HG03175 (cell line): Measurements from ENCODE around the gene MZT1.

Source experiments
- ATAC-seq: cut with Tn5 transposase; IDR thresholded peaks from one replicate; pipeline ENCODE4 v1.9.1; 2021; ENCODE audit warnings: mild to moderate bottlenecking, moderate library complexity; ENCODE audit not compliant: unreplicated experiment

The MZT1 gene

DNA sequence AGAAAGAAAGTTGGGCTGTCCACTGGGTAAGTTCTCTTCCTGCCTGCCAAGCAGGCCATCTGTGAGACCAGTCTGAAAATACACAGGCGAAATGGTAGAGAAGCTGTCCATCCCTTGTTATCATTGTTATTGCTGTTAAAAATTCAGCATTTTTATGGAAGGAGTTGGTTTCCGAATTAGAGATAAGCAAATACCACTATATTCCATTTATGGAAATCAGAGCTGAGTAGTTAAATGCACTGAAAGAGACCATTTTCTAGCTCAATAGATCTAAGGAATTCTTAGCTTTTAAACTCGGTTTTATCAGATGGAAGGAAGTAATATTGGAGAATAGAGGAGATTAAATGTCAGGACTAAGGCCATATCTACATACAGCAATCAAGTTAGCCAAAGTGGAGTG, 40.7 kb downstream of the MZT1 start:
- no peak for ATAC-seq

DNA sequence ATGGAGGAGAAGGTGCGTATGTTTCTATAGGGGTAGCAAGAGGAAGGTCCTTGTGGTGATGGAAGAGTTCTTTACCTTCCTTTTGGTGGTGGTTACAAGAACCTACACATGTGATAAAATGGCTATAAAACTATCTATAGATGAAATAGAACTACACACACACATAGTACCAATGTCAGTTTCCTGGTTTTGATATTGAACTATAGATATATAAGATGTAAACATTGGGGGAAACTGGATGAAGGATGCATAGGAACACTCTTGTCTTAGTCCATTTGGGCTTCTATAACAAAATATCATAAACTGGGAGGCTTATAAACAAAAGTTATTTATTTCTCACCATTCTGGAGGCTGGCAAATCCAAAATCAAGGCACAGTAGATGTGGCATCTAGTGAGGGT, 47.1 kb downstream of the MZT1 start:
- no peak for ATAC-seq

DNA sequence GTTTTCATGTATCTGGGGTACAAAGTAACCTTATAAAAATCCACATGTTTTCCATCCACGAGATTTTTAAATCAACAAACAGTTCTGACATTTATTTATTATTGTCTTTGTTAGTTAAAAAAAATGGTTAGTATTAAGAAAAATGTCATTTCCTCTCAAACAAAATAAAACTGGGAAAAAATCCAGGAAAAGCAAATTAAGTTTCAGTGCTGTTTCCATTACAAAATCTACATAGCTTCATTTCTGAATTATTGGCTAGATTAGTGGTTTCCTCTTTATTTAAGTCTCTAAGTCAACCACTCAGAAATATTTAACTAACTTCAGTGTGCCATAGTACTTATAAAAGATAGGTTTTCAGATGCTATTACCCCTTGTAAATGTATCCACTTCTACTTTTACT, 49.1 kb downstream of the MZT1 start:
- no peak for ATAC-seq

DNA sequence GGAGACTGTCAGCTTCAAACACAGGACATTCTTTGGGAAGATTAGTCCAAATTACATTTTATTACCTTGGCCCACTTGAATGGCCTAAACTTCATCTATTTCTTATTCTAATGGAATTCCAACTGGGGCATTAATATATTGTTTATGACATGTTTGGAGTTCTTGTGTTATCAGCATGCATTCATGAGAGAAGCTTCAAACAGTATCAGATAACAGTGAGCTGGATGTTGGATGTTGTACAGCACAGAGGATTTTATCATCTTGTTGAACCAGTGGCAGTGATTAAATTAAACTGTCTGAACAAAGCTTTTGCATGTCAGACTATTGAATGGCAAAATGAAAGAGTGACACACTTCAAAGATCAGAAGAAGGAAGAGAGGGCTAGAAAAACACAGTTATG, 50.0 kb downstream of the MZT1 start:
- no peak for ATAC-seq

DNA sequence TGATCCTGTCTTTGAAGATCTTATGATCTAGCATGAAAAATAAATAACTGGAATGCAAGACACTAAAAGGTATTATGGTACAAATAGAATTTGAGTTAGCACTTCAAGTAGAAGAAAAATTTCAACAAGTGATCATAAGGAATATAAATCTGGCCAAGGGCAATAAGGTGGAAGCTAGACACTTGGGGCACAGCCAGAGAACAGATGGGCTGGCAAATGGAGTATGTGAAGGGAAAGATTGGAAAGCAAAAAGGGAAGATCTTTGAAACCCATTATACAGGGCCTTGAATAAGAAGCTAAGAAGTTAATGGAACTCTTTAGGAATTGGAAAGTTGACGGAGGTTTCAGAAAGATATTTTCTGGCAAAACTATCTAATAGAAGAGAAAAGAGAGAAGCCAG, 61.0 kb downstream of the MZT1 start:
- no peak for ATAC-seq

DNA sequence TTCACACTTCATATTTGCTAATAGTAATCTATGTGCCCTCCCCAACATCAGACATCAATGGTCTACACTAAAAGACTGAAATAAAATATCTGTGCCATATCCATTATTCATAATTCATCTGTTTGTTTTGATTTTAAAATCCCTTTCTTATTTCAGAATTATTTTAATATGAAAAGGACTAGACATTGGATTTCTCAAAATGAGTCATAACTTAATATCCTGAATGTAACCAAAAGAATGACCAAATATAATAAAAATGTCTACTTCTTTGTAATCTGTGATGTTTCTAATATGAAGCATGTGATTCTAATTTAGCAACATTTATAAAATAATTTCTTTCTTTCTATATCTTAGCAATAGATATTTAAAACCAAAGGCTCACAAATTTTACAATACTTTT, 64.9 kb downstream of the MZT1 start:
- no peak for ATAC-seq
